B cell (primary cell): ENCODE measurements around the gene HK2. TPM values are rescaled to one million over a fixed set of nuclear protein-coding genes. Genes with fewer than 3 reads are reported as not detected.

Experiments used
- ATAC-seq: fragments of 200-7000 bp; cut with Tn5 transposase; one replicate; pipeline ENCODE4 v1.10.0; 2021; ENCODE audit warnings: low read depth, mild to moderate bottlenecking, moderate number of reproducible peaks, moderate library complexity
- CTCF ChIA-PET: fragments of 350-600 bp; sonication (Branson Sonifier 250); formaldehyde crosslinking; loops from one replicate; lab custom pipeline; 2021; ENCODE audit warnings: antibody characterized with exemption, inconsistent platforms; lab: Charles Lee
- POLR2A ChIA-PET: fragments of 350-600 bp; sonication (Branson Sonifier 250); formaldehyde crosslinking; loops from one replicate; lab custom pipeline; 2021; ENCODE audit warnings: antibody characterized with exemption; lab: Charles Lee
- DNase-seq: peaks from one replicate; pipeline ENCODE4 v3.0.0; 2013
- H2AFZ ChIP-seq: 2 replicates; pipeline ENCODE4 v1.6.1; 2012; ENCODE audit warnings: mild to moderate bottlenecking, low read depth, low read length; ENCODE audit not compliant: insufficient read depth, poor library complexity, severe bottlenecking
- H3K27ac ChIP-seq, 2 donors: 1 replicate in 1 of 2; 2 replicates in 1 of 2; pipeline ENCODE4 v1.5.1; 2012 to 2013; ENCODE audit warnings: low read length in 2 of 2, mild to moderate bottlenecking in 2 of 2, moderate library complexity in 1 of 2
- H3K27me3 ChIP-seq, 4 experiments: fragments of 200-600 bp in 1 of 4; sonication (generic) in 1 of 4; replicated peaks in 1 of 4; 1 replicate in 2 of 4; 2 replicates in 2 of 4; pipeline versions ENCODE4 v1.6.1 to v1.7.0; 2013 to 2016; ENCODE audit warnings: low read length in 3 of 4, mild to moderate bottlenecking in 2 of 4, mixed read lengths in 1 of 4, moderate library complexity in 1 of 4; ENCODE audit not compliant: insufficient read depth in 4 of 4, control insufficient read depth in 3 of 4; ENCODE audit errors: control extremely low read depth in 1 of 4
- H3K36me3 ChIP-seq, 2 experiments: replicated peaks in 1 of 2; 1 replicate in 1 of 2; 2 replicates in 1 of 2; pipeline versions ENCODE4 v1.6.1 to v1.7.1; 2013; ENCODE audit warnings: low read length in 1 of 2; ENCODE audit not compliant: insufficient read depth in 2 of 2, control insufficient read depth in 1 of 2; ENCODE audit errors: control extremely low read depth in 1 of 2, extremely low read depth in 1 of 2
- H3K4me1 ChIP-seq, 2 donors: fragments of 200-600 bp in 1 of 2; sonication (generic) in 1 of 2; 1 replicate in 1 of 2; 2 replicates in 1 of 2; pipeline versions ENCODE4 v1.5.1 to v1.6.1; 2013 to 2017; ENCODE audit warnings: low read length in 2 of 2; ENCODE audit not compliant: control insufficient read depth in 2 of 2, insufficient read depth in 2 of 2
- H3K4me2 ChIP-seq: replicated peaks from 2 replicates; pipeline ENCODE3; 2012; ENCODE audit warnings: mild to moderate bottlenecking, low read depth, low read length; ENCODE audit not compliant: poor library complexity, severe bottlenecking
- H3K4me3 ChIP-seq, 5 experiments: fragments of 200-600 bp in 1 of 5; sonication (generic) in 1 of 5; 1 replicate in 3 of 5; 2 replicates in 2 of 5; pipeline versions ENCODE4 v1.5.1 to v1.7.0; 2011 to 2016; ENCODE audit warnings: low read length in 4 of 5, mild to moderate bottlenecking in 4 of 5, low read depth in 2 of 5, control low read depth in 1 of 5, moderate library complexity in 1 of 5; ENCODE audit not compliant: insufficient read depth in 1 of 5; ENCODE audit errors: control extremely low read depth in 1 of 5, extremely low read depth in 1 of 5
- H3K79me2 ChIP-seq: fragments of 200-600 bp; sonication (generic); one replicate; pipeline ENCODE4 v1.6.0; 2016; ENCODE audit warnings: low read length; ENCODE audit not compliant: control insufficient read depth, insufficient read depth
- H3K9ac ChIP-seq: fragments of 200-600 bp; sonication (generic); 2 replicates; pipeline ENCODE4 v1.6.1; 2017; ENCODE audit warnings: mild to moderate bottlenecking, low read length, moderate library complexity
- H3K9me3 ChIP-seq, 3 donors: one replicate each; pipeline versions ENCODE4 v1.6.1 to v1.7.1; 2013; ENCODE audit warnings: low read length in 2 of 3; ENCODE audit not compliant: control insufficient read depth in 2 of 3, insufficient read depth in 1 of 3; ENCODE audit errors: control extremely low read depth in 1 of 3
- H4K20me1 ChIP-seq: 2 replicates; pipeline ENCODE4 v1.6.0; 2012; ENCODE audit warnings: mild to moderate bottlenecking, low read length; ENCODE audit not compliant: insufficient read depth, control insufficient read depth, poor library complexity, severe bottlenecking
- H3K27ac Mint-ChIP-seq: one replicate; pipeline ENCODE4 v1.8.0; 2021; ENCODE audit warnings: mixed read lengths
- H3K27me3 Mint-ChIP-seq: one replicate; pipeline ENCODE4 v1.8.0; 2021; ENCODE audit warnings: mixed read lengths
- H3K4me1 Mint-ChIP-seq: one replicate; pipeline ENCODE4 v1.8.0; 2021; ENCODE audit warnings: mixed read lengths
- H3K4me3 Mint-ChIP-seq: one replicate; pipeline ENCODE4 v1.8.0; 2021; ENCODE audit warnings: mixed read lengths
- H3K9me3 Mint-ChIP-seq: one replicate; pipeline ENCODE4 v1.8.0; 2022; ENCODE audit warnings: mixed read lengths; ENCODE audit not compliant: insufficient read depth
- EZH2 ChIP-seq: IDR thresholded peaks from 2 replicates; pipeline ENCODE4 v1.6.1; 2012; ENCODE audit warnings: borderline replicate concordance, low read depth, mild to moderate bottlenecking, moderate library complexity, low read length; ENCODE audit not compliant: insufficient read depth, poor library complexity, severe bottlenecking
- WGBS: methylation state at CpG from one replicate; pipeline ENCODE4 v1.1.5; 2013; ENCODE audit warnings: missing lambda C conversion rate; ENCODE audit not compliant: insufficient coverage; 5-methylcytosine and 5-hydroxymethylcytosine counted together
- intact Hi-C: fragments of 100-400 bp; cut with micrococcal nuclease; formaldehyde crosslinking; loops from one replicate; pipeline ENCODE4 v1.10.0; 2022
- polyA plus RNA-seq: library from polyadenylated mRNA; depleted of rRNA; stranded (reverse); fragments of >200 nt; gene quantifications from 2 replicates; pipeline ENCODE4 v1.2.3, GENCODE V29; 2012
- total RNA-seq, 2 donors: library from RNA; stranded (reverse); fragments of 120-200 nt in 1 of 2; gene quantifications; 1 replicate in 1 of 2; 2 replicates in 1 of 2; pipeline versions ENCODE4 v1.2.3 to v1.2.4, GENCODE V29; 2013 to 2022
- TF ChIP-seq, protein P1 (sequence below): fragments of 200-600 bp; IDR thresholded peaks from one replicate; pipeline ENCODE4 v1.8.0; 2022; ENCODE audit warnings: antibody characterized with exemption, mild to moderate bottlenecking

Gene HK2
- total and polyA plus RNA-seq, 2 donors (not counting 1 experiment from before 2014, with no cell fraction given) = 5.0 to 5.7 TPM

GRCh38 chr2:74876081-74876886 is 42.4 kb downstream of the HK2 start:
- H3K36me3 ChIP-seq = peaks cover 11 to 76% of the 10 kb centered on the region in 2 experiments
- H3K79me2 ChIP-seq = no peaks in the 10 kb centered on the region
- no peaks in the 10 kb centered on the region for H3K9me3 ChIP-seq
- no peak overlapping the region for H3K27ac Mint-ChIP-seq
- DNase-seq = peak; percentile 80
- CTCF ChIA-PET = interaction anchor here (0.7 to 10.2 kb wide), 28 partner anchors 8 to 630 kb away, joined by 3 to 269 read pairs (median 4); partner anchors contain the start of genes CCDC142, HK2 and TTC31
- no peak overlapping the region for H3K4me3 Mint-ChIP-seq
- TF ChIP-seq EZH2 = no peak
- TF ChIP-seq, protein P1, sequence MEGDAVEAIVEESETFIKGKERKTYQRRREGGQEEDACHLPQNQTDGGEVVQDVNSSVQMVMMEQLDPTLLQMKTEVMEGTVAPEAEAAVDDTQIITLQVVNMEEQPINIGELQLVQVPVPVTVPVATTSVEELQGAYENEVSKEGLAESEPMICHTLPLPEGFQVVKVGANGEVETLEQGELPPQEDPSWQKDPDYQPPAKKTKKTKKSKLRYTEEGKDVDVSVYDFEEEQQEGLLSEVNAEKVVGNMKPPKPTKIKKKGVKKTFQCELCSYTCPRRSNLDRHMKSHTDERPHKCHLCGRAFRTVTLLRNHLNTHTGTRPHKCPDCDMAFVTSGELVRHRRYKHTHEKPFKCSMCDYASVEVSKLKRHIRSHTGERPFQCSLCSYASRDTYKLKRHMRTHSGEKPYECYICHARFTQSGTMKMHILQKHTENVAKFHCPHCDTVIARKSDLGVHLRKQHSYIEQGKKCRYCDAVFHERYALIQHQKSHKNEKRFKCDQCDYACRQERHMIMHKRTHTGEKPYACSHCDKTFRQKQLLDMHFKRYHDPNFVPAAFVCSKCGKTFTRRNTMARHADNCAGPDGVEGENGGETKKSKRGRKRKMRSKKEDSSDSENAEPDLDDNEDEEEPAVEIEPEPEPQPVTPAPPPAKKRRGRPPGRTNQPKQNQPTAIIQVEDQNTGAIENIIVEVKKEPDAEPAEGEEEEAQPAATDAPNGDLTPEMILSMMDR = peak; percentile 77
- H3K4me1 ChIP-seq = peaks cover 0 to 3% of the 10 kb centered on the region in 2 donors
- H3K4me2 ChIP-seq = no peak overlapping the region
- intact Hi-C loops = loop anchor here (1.0 kb wide), 3 partner anchors 41 to 186 kb away; no protein-coding TSS in a partner anchor
- H4K20me1 ChIP-seq = no peaks in the 10 kb centered on the region
- no peak overlapping the region for H3K4me3 ChIP-seq
- H3K27me3 Mint-ChIP-seq = no peaks in the 10 kb centered on the region
- no peak overlapping the region for H3K9ac ChIP-seq
- 61% methylated on average over 8 of the region's 13 CpGs for WGBS
- peak; percentile 80 for ATAC-seq
- peak overlapping the region; percentile 35 for H2AFZ ChIP-seq
- H3K27ac ChIP-seq = no peak overlapping the region
- POLR2A ChIA-PET = no interaction called here
- H3K27me3 ChIP-seq = no peaks in the 10 kb centered on the region
- H3K9me3 Mint-ChIP-seq = no peaks in the 10 kb centered on the region
- H3K4me1 Mint-ChIP-seq = no peaks in the 10 kb centered on the region

DNA sequence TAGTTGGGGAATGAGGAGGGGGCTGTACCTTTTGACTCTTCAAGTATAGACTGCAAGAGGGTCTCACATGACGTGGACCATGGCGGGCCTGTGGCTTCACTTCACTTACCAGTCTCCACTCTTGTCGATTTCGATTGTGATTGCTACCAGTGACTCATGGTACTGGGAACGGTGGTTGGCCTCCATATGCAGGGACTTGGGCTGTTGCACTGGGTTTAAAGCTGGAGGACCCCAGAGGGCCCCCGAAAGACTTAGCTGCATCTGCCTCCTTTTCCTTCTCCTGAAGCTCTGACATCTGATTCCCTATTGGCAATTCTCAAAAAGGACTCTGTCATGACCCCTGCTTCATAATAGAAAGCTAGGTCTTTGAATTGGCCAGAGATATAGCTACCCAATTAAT is 43.4 kb downstream of the HK2 start:
- ATAC-seq = no peak

More for the DNA sequence above, 43.4 kb downstream of the HK2 start:
- Mint-ChIP-seq H3K27ac (no peak overlapping the region), H3K9me3 (no peaks in the 10 kb centered on the region), H3K4me3 (no peak overlapping the region), H3K27me3 (no peaks in the 10 kb centered on the region), H3K4me1 (no peaks in the 10 kb centered on the region)
- Histone ChIP-seq H4K20me1 (no peaks in the 10 kb centered on the region), H3K79me2 (no peaks in the 10 kb centered on the region), H3K36me3 (peaks cover 8 to 82% of the 10 kb centered on the region in 2 experiments), H2AFZ (no peak overlapping the region), H3K27me3 (no peaks in the 10 kb centered on the region), H3K9ac (no peak overlapping the region), H3K9me3 (no peaks in the 10 kb centered on the region), H3K4me3 (no peak overlapping the region), H3K4me2 (no peak overlapping the region), H3K27ac (no peak overlapping the region), H3K4me1 (peaks cover 0 to 3% of the 10 kb centered on the region in 2 donors)
- DNase-seq = no peak
- TF ChIP-seq, protein P1 = no peak
- no peak for TF ChIP-seq EZH2
- WGBS = 98% methylated on average over 5 of the region's 6 CpGs
- CTCF ChIA-PET = interaction anchor here (0.8 to 10.2 kb wide), 19 partner anchors 7 to 189 kb away, joined by 3 to 269 read pairs (median 5); partner anchors contain the start of gene HK2
- POLR2A ChIA-PET = no interaction called here
- intact Hi-C loops = no loop called here
